GM21360 (cell line): Measurements from ENCODE around the gene FBXL15.
"Not testable (repeated sequence)": the region's sequence is repeated elsewhere in the genome, so short reads cannot be mapped to it uniquely, and the experiment has no call there.

Source experiments
- ATAC-seq: cut with Tn5 transposase; IDR thresholded peaks from one replicate; pipeline ENCODE4 v1.9.1; 2021; ENCODE audit warnings: mild to moderate bottlenecking, moderate library complexity; ENCODE audit not compliant: unreplicated experiment

Gene FBXL15

DNA sequence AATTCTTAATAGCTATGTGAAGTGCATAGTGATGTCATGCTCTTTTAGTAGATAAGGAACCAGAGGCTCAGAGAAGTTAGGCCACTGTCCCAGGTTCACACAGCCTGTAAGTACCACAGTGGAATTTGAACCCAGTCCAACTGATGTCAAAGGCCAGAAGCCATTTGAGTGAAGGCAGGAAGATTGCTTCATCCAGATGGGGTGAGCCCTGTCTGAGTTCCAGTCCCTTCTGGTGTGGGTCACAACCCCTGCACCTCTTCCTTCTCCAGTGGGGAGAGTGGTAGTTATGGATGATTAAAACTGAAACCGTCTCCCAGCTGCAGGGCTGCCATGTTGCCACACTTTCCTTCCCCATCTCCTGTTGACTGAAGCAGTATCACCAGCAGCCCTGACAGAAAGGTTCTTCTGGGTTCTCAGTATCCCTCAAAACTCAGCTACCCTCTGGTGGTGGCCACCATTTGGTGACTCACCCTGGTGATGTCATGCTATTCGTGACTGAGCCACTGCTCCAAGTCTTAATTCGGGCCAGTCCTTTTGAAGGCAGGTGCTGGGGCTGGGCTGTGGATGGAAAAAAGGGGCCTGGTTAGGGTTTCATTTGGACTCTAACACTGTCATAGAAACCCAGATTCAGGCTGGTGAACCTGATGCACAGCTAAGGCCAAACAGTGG, 32.2 kb downstream of the FBXL15 start:
- ATAC-seq: no peak

DNA sequence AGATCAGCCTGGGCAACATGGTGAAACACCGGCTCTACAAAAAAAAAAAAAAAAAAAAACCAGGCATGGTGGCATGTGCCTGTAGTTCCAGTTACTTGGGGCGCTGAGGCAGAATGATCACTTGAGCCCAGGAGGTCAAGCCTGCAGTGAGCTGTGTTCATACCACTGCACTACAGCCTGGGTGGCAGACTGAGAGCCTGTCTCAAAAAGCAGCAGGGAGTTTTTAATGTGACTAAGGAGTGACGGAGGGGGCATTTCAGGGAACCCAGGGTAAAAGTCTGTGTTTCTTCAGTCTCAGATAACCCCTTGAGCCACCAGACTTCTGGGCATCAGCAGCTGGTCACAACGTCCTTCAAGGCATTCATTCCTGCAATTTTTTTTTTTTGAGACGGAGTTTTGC, 32.9 kb downstream of the FBXL15 start:
- no peak for ATAC-seq

DNA sequence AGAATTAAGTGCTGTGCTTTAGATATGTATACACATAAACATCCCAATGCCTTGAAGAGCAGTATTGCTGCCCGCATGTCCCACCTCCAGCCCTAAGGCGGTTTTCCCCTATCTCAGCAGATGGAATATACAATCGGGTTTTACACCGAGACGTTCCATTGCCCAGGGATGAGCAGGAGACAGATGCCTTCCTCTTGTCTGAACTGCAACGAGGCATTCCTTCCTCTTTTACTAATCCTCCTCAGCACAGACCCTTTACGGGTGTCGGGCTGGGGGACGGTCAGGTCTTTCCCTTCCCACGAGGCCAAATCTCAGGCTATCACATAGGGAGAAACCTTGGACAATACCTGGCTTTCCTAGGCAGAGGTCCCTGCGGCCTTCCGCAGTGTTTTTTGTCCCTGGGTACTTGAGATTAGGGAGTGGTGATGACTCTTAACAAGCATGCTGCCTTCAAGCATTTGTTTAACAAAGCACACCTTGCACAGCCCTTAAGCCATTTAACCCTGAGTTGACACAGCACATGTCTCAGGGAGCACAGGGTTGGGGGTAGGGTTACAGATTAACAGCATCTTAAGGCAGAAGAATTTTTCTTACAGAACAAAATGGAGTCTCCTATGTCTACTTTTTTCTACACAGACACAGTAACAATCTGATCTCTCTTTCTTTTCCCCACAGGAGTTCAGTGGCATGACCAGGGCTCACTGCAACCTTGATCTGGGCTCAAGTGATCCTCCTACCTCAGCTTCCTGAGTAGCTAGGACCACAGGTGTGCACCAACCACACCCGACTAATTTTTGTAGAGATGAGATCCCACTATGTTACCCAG, 34.2 kb downstream of the FBXL15 start:
- not testable (repeated sequence) for ATAC-seq

DNA sequence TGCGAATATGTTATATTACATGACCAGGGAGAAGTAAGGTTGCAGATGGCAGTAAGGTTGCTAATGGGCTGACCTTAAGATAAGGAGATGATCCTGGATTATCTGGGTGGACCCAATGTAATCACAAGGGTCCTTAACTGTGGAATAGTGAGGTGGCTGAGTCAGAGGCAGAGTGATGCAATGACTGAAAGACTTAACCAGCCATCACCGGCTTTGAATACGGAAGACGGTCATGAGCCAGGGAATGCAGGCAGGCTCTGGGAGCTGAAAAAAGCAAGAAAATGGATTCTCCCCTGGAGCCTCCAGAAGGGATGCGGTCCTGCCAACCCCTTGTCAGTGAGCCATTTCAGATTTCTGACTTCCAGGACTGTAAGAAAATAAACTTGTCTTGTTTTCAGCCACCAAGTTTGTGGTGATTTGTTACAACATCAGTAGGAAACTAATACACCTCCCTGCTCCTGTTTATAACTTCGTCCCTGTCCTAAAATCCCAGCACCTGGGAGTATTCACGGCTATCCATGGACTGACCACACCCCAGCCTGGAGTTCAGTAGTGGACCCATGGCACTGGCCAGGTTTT, 35.3 kb downstream of the FBXL15 start:
- no peak for ATAC-seq

DNA sequence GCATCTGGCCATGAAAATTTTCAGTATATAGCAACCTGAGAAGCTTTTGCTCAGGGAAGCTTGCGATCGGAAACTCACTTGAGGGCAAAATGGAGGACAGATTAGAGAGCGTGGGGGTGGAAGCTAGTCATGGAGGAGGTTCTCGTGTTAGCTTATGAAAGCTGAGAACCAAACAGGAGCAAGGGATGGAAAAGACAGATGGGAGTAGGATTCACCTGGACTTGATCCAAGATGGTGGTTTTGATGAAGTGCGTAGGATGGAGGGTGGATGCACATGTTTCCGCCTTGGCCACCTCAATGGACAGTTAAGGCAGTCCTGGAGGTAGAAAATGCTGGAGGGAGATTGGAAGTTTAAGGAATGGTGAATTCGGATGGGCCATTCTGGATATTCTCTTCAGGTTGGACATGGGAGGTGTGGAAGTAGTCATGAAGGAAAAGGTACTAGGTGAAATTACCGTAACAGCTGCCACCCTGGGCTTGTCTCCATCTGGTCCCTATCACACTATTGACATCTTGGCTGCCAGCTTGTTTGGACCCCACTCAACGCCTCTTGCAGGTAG, 37.0 kb downstream of the FBXL15 start:
- ATAC-seq: no peak

DNA sequence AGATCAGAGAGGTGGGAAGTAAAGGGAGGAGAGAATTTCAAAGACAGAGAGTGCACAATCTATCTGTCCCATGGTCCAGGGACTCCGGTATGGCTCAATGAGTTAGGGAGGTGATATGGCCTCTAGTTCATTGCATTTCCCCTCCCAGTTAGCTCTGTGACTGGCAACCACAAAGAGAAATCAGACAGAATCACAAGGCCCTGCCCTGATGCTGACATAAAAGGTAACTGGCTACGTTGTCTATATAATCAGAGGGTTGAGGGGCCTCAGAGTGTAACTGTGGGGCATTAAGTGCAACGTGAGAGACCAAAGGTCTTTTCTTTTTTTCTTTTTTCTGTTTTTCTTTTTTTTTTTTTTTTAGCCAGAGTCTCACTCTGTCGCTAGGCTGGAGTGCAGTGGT, 38.0 kb downstream of the FBXL15 start:
- ATAC-seq: no peak

DNA sequence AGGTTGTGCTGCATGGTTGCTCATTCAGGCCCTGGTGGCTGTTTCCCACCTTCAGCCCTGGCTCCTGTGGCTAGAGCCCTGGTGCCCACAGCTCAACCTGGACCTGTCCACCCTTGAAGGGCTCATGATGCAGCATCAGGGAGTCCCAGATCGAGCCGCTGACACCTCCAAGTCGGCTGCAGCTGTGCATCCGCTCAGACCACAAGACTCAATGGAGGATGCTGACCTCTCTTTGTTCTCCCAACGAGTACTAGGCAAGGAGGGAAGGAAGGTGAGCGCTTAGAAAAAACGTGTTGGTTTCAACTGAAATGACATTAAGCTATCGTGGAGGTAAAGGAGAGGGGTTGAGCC, 40.2 kb downstream of the FBXL15 start:
- no peak for ATAC-seq

DNA sequence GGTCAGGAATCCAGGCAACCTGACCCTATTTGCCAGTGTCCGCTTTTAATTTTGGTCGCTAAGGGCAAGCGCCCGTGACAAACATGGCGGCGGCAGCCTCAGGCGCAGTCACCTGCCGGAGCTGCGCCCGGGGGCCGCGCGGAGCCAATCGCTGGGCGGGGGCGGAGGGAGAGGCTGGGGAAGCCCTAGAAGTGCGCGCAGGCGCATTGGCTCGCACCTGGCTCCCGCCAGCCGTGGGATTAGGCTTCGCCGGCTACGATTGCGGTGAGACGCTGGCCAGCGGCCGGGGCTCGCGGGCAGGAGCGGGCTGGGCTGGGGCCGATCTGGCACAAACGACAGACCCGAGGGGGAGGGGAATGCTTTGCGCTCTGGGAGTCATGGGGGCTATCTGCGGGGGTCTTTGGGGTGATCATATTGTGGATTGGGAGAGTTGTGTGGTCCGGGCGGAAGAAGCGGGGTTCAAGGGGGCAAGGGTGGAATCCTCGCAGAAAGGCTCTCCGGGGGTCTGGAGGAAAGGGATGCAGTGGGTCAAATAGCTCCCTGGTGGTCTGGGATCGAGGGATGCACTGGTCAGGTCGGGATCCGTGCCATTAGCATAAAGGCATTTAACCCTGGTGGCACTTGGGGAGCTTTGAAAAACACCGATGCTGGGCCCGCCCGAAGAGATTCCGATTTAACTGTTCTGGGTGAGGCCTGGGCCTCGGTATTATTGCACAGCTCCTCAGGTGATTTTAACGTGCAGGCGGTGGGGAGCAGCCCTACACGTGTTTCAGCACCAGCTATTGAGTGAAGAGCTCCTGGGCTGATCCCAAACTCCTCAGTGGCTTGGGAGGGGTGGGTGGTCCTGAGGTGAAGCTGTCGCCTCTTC, 40.8 kb downstream of the FBXL15 start:
- ATAC-seq: peak; percentile 79

DNA sequence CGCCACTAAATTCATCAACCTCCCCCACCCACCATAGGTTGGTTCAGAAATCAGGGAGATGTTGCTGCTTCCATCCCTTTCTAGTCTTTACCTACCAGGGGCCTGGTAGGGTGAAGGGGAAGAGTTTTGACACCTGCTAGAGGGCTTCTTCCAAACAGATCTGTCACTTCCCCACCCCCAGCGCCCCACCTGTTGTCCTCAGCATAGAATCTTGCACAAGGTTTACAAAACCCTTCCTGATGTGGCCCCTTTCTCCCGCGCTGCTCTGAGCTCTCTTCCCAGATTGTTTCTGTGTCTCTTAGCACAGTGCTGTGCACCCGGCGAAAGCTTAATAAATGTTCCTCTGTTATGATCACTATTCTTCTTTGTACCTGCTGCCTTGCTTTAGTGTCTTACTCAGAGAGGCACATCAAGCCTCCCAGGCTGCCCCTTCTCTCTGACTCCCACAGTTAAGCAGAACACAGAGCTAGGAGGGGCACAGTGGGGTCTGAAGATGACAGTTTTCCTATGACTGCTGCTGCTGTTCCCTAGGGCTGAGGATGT, 41.9 kb downstream of the FBXL15 start:
- ATAC-seq: no peak

DNA sequence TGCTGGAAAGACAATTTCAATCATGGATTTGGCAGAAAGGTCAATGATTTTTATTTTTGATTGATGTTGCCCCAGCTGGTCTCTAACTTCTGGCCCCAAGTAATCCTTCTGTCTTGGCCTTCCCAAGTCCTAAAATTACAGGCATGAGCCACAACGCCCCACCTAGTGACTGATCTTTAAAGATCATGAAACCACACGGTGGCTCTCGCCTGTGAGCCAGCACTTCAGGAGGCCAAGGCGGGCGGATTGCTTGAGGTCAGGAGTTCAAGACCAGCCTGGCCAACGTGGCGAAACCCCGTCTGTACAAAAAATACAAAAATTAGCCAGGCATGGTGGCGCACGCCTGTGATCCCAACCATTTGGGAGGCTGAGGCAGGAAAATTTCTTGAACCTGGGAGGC, 43.3 kb downstream of the FBXL15 start:
- ATAC-seq: no peak

DNA sequence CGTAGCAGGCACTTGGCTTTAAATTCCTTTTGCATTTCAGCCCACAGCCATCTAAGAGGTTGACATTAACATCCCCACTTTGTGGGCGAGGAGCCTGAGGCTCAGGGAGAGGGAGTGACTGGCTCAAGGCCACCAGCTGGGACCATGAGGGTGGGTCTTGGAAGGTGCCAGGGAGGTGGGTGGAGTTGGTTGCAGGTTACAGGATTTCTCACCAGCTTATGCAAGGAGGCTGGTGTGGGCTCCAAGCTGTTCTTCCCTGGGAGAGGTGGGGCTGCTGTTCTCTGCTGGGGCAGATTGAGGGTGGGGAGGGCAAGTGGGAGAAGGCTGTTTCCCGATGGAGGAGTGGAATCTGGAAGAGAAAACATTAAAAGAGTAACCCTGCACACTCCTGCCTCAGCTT, 44.8 kb downstream of the FBXL15 start:
- no peak for ATAC-seq

DNA sequence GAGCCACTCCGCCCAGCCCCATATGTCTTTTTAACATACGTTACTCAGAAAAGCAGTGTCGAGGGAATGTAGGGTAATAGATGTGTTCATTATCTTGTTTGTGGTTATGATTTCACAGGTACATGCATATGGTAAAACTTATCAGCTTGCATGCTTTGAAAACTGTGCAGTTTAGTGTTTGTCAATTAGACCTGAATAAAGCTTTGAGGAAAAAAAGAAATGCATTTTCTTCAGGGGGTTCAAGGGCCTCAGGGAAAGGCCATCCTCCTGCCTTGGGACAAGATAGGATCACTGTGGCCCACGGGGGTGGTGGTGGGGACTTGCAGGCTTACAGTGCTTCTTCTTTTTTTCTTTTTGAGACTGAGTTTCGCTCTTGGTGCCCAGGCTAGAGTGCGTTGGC, 46.7 kb downstream of the FBXL15 start:
- no peak for ATAC-seq

DNA sequence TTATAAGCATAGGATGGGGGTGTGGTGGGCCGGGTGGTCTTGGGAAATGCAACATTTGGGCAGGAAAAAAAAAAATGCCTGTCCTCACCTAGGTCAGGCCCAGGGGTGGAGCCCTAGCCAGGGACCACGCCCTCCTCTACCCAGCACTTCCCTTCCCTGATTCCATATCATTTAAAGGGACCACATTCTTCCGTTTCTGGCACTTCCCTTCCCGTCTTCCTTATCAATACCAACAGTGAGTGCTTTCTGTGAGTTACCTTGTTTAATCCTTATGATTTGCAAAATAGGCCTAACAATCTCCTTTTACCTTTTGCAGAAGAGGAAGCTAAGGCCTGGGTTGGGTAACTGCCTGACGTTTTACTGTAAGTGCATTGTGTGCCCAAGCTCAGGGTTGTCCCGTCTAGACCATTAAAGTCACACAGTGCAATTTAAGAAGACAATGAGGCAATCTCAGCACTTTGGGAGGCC, 47.4 kb downstream of the FBXL15 start:
- no peak for ATAC-seq

DNA sequence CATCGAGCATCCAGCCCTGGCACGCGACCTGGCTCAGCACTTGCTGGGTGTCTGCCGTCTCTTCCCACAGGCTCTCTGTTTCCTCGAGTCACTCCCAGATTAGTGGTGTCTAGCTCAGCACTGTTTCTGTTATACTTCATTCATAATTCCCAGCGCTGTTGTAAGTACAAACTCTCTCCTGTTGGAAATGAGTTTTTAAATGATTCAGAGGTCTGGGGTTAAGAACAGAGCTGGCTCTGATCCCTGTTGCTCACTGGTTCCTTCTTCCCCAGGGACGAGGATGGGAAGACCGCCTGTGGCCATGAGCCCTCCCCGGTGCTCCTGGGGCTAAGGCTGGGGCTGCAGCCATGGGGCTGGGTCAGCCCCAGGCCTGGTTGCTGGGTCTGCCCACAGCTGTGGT, 48.0 kb downstream of the FBXL15 start:
- no peak for ATAC-seq

DNA sequence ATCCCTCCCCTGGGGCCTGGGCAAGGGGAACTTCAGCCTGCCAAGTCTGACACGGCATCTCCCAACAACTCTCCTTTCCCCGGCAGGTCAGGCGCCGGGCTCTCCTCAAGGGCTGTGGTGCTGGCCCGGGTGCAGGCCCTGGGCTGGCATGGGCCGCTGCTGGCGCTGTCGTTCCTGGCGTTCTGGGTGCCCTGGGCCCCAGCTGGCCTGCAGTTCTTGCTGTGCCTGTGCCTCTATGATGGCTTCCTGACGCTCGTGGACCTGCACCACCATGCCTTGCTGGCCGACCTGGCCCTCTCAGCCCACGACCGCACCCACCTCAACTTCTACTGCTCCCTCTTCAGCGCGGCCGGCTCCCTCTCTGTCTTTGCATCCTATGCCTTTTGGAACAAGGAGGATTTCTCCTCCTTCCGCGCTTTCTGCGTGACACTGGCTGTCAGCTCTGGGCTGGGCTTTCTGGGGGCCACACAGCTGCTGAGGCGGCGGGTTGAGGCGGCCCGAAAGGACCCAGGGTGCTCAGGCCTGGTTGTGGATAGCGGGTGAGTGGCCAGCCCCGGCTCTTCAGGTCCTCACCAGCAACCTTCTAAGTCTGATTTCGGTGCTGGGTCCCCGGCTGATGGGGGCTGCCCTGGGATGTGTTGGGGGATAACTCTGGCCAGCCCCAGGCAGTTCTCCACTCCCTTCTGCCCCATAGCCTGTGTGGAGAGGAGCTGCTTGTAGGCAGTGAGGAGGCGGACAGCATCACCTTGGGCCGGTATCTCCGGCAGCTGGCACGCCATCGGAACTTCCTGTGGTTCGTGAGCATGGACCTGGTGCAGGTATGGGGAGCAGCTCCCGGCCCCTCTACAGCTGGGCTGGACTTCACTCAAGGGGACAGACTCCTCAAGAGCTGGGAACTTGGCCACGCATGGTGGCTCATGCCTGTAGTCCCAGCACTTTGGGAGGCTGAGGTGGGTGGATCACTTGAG, 50.2 kb downstream of the FBXL15 start:
- ATAC-seq: no peak
